ENCODE measurements around the gene TRAPPC10.

- no peak for TF ChIP-seq CHCHD3 (CRISPR knock-in tag; IDR thresholded peaks at IDR 0.05)
- TF ChIP-seq TAF1 (IDR thresholded peaks at IDR 0.05; ENCODE audit: control insufficient read depth, extremely low read depth, insufficient read depth, low read length, severe bottlenecking) = no peak
- TF ChIP-seq HDAC3 (IDR thresholded peaks at IDR 0.05; ENCODE audit: borderline replicate concordance, partially characterized antibody) = no peak
- no peak for TF ChIP-seq IRF9 (tag; IDR thresholded peaks at IDR 0.05)
- no peak for TF ChIP-seq EP300 (IDR thresholded peaks at IDR 0.05; ENCODE audit: low read length)
- TF ChIP-seq HCFC1 (IDR thresholded peaks at IDR 0.05; ENCODE audit: low read depth, low read length) = no peak
- TF ChIP-seq EZH2 (IDR thresholded peaks at IDR 0.05; ENCODE audit: borderline replicate concordance, low read depth, low read length) = no peak
- TF ChIP-seq SMARCE1 (IDR thresholded peaks at IDR 0.05) = no peak
- no peak for TF ChIP-seq ZFPM2 (CRISPR knock-in tag; IDR thresholded peaks at IDR 0.05)
- no peak for TF ChIP-seq ATF2 (CRISPR knock-in tag; IDR thresholded peaks at IDR 0.05)
- TF ChIP-seq POLR2AphosphoS5 (IDR thresholded peaks at IDR 0.05; ENCODE audit: control insufficient read depth, insufficient read depth, low read depth, low read length) = no peak
- TF ChIP-seq KDM1A (IDR thresholded peaks at IDR 0.05) = no peak
Measured at GRCh38 chr21:44019568-44019958, 7.5 kb downstream of the TRAPPC10 start.

Measured in K562 (cell line).